ENCODE measurements around the gene TBC1D22A.

GRCh38 chr22:46951973-46952372, 189.5 kb downstream of the TBC1D22A start:
- TF ChIP-seq TBL1XR1 (IDR thresholded peaks at IDR 0.05; ENCODE audit: low read depth, low read length) (no peak), CTCF (IDR thresholded peaks at IDR 0.05 in 2 of 3, conservative IDR thresholded peaks at IDR 0.05 in 1 of 3; ENCODE audit: control insufficient read depth in 2 of 3, extremely low read depth in 1 of 3, insufficient read depth in 1 of 3, low read depth in 3 of 3, low read length in 3 of 3) (no peak), MAX (IDR thresholded peaks at IDR 0.05; ENCODE audit: low read depth, low read length) (no peak), HDAC2 (IDR thresholded peaks at IDR 0.05) (no peak)

Data from GM12878 (cell line).